Sigmoid colon (tissue), 3 donors: ENCODE measurements around the gene SIN3A.

Experiments
- POLR2A ChIP-seq, 2 donors: fragments of 450-650 bp; IDR thresholded peaks; one replicate each; pipeline ENCODE4 v1.6.1; 2016; ENCODE audit warnings: antibody characterized with exemption in 2 of 2, mild to moderate bottlenecking in 2 of 2, moderate library complexity in 2 of 2
- TF ChIP-seq, protein P1 (sequence below), 4 experiments: fragments of 450-650 bp in 3 of 4; fragments of 200-600 bp in 1 of 4; IDR thresholded peaks; one replicate each; pipeline ENCODE4 v1.5.1; 2016 to 2019; ENCODE audit warnings: antibody characterized with exemption in 4 of 4, mild to moderate bottlenecking in 3 of 4, moderate library complexity in 2 of 4

- TF ChIP-seq, protein P1, sequence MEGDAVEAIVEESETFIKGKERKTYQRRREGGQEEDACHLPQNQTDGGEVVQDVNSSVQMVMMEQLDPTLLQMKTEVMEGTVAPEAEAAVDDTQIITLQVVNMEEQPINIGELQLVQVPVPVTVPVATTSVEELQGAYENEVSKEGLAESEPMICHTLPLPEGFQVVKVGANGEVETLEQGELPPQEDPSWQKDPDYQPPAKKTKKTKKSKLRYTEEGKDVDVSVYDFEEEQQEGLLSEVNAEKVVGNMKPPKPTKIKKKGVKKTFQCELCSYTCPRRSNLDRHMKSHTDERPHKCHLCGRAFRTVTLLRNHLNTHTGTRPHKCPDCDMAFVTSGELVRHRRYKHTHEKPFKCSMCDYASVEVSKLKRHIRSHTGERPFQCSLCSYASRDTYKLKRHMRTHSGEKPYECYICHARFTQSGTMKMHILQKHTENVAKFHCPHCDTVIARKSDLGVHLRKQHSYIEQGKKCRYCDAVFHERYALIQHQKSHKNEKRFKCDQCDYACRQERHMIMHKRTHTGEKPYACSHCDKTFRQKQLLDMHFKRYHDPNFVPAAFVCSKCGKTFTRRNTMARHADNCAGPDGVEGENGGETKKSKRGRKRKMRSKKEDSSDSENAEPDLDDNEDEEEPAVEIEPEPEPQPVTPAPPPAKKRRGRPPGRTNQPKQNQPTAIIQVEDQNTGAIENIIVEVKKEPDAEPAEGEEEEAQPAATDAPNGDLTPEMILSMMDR (IDR thresholded peaks at IDR 0.05), result no peak
- TF ChIP-seq POLR2A (IDR thresholded peaks at IDR 0.05), result no peak
Measured at GRCh38 chr15:75483106-75483505, 31.6 kb upstream of the SIN3A start.
